A673 (cell line): ENCODE results near the gene TLDC2. TPM values are rescaled to one million over a fixed set of nuclear protein-coding genes. Genes with fewer than 3 reads are reported as not detected.
"Not testable (repeated sequence)": the region's sequence is repeated elsewhere in the genome, so short reads cannot be mapped to it uniquely, and the experiment has no call there.

Source experiments
- BruUV-seq: library from RNA; stranded (reverse); fragments of 400-500 nt; replicated peaks from 2 replicates; lab custom pipeline; 2021; lab: Mats Ljungman, UMichigan
- CTCF ChIA-PET: fragments of 300-600 bp; sonication (Branson Sonifier 250); formaldehyde crosslinking; loops from one replicate; lab custom pipeline; 2022; ENCODE audit warnings: antibody characterized with exemption; lab: Charles Lee
- POLR2A ChIA-PET: fragments of 300-600 bp; sonication (Branson Sonifier 250); formaldehyde crosslinking; loops from one replicate; lab custom pipeline; 2022; ENCODE audit warnings: antibody characterized with exemption; ENCODE audit not compliant: low non-redundant PET; lab: Charles Lee
- DNase-seq: peaks from one replicate; pipeline ENCODE4 v3.0.0-alpha.2; 2015; ENCODE audit warnings: low spot score
- H3K27ac ChIP-seq: fragments of 200-600 bp; sonication (generic); 2 replicates; pipeline ENCODE4 v1.5.1; 2016; ENCODE audit warnings: mixed run types, low read depth, mild to moderate bottlenecking, mixed read lengths, antibody characterized with exemption, low read length; ENCODE audit not compliant: poor library complexity, severe bottlenecking
- H3K27me3 ChIP-seq: fragments of 200-600 bp; sonication (generic); replicated peaks from 2 replicates; pipeline ENCODE4 v1.6.1; 2017; ENCODE audit warnings: mixed run types, low read depth, mild to moderate bottlenecking, mixed read lengths, antibody characterized with exemption, low read length; ENCODE audit not compliant: insufficient read depth, poor library complexity
- H3K36me3 ChIP-seq: fragments of 200-600 bp; sonication (generic); 2 replicates; pipeline ENCODE4 v1.6.1; 2016; ENCODE audit warnings: mixed run types, mild to moderate bottlenecking, mixed read lengths, antibody characterized with exemption, low read length; ENCODE audit not compliant: insufficient read depth, poor library complexity, severe bottlenecking
- H3K4me1 ChIP-seq: fragments of 200-600 bp; sonication (generic); 2 replicates; pipeline ENCODE4 v1.6.1; 2017; ENCODE audit warnings: mixed run types, mild to moderate bottlenecking, mixed read lengths, antibody characterized with exemption, low read length; ENCODE audit not compliant: insufficient read depth, poor library complexity, severe bottlenecking
- H3K4me3 ChIP-seq: fragments of 200-600 bp; sonication (generic); 2 replicates; pipeline ENCODE4 v1.5.1; 2016; ENCODE audit warnings: low read depth, mixed run types, mild to moderate bottlenecking, mixed read lengths, low read length; ENCODE audit not compliant: poor library complexity, severe bottlenecking
- H3K9me3 ChIP-seq: fragments of 200-600 bp; sonication (generic); 2 replicates; pipeline ENCODE4 v1.6.1; 2016; ENCODE audit warnings: mixed run types, low read depth, mild to moderate bottlenecking, mixed read lengths, antibody characterized with exemption, low read length; ENCODE audit not compliant: poor library complexity, severe bottlenecking
- CTCF ChIP-seq: fragments of 300-800, 200-600 bp; sonication (generic); conservative IDR thresholded peaks from 2 replicates; pipeline ENCODE4 v1.5.1; 2017; ENCODE audit warnings: low read depth, mild to moderate bottlenecking, antibody characterized with exemption, low read length, moderate library complexity, mixed read lengths
- EZH2 ChIP-seq: fragments of 200-600 bp; sonication (generic); IDR thresholded peaks from 2 replicates; pipeline ENCODE4 v1.6.1; 2017; ENCODE audit warnings: borderline replicate concordance, low read depth, mild to moderate bottlenecking, mixed read lengths, antibody characterized with exemption, low read length; ENCODE audit not compliant: poor library complexity, severe bottlenecking
- intact Hi-C: fragments of 100-400 bp; cut with micrococcal nuclease; formaldehyde crosslinking; loops from one replicate; pipeline ENCODE4 v1.10.0; 2022; ENCODE audit not compliant: unreplicated experiment
- total RNA-seq: library from RNA; stranded (reverse); gene quantifications from 2 replicates; pipeline ENCODE4 v1.2.3, GENCODE V29; 2021

The TLDC2 gene
- total RNA-seq, 1 experiment from 2014 or later: not detected

GRCh38 chr20:36872852-36873251, 3.1 kb upstream of the TLDC2 start:
- no TSS peak for BruUV-seq
- H3K9me3 ChIP-seq: no peaks in the 10 kb centered on the region
- H3K27ac ChIP-seq: no peak overlapping the region
- H3K4me1 ChIP-seq: no peaks in the 10 kb centered on the region
- no peaks in the 10 kb centered on the region for H3K36me3 ChIP-seq
- intact Hi-C loops: no loop called here
- ChIA-PET POLR2A (no interaction called here), CTCF (interaction anchor here (1.0 kb wide), 1 partner anchor 10 kb away, joined by 3 read pairs; a partner anchor contains a TSS)
- TF ChIP-seq EZH2 (no peak), CTCF (no peak)
- no peak for DNase-seq
- H3K27me3 ChIP-seq: no peaks in the 10 kb centered on the region
- H3K4me3 ChIP-seq: no peak overlapping the region

GRCh38 chr20:36873498-36874189, 2.3 kb upstream of the TLDC2 start:
- TF ChIP-seq EZH2 (no peak), CTCF (no peak)
- no peak for DNase-seq
- Histone ChIP-seq H3K36me3 (no peaks in the 10 kb centered on the region), H3K27me3 (no peaks in the 10 kb centered on the region), H3K9me3 (no peaks in the 10 kb centered on the region), H3K4me1 (no peaks in the 10 kb centered on the region), H3K4me3 (no peak overlapping the region), H3K27ac (no peak overlapping the region)
- intact Hi-C loops: no loop called here
- CTCF ChIA-PET: no interaction called here
- POLR2A ChIA-PET: no interaction called here
- BruUV-seq: no TSS peak

DNA sequence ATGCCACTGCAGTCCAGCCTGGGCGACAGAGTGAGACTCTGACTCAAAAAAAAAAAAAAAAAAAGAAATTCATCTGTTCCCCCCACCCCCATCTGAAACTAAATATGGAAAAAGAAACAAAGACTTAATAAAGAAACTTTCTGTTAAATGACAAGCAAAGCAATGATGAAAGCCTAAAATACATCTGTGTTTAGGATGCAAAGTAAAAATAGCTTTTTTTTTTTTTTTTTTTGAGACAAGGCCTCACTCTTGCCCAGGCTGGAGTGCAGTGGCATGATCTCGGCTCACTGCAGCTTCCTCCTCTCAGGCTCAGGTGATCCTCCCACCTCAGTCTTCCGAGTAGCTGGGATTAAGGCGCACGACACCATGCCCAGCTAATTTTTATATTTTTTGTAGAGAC, 845 bp upstream of the TLDC2 start:
- H3K27me3 ChIP-seq, intact Hi-C loops, H3K27ac ChIP-seq, DNase-seq, POLR2A ChIA-PET, H3K9me3 ChIP-seq, H3K36me3 ChIP-seq, BruUV-seq, H3K4me1 ChIP-seq, H3K4me3 ChIP-seq, CTCF ChIA-PET: not testable (repeated sequence)

GRCh38 chr20:36876473-36876833, 515 bp downstream of the TLDC2 start:
- Histone ChIP-seq H3K36me3 (no peaks in the 10 kb centered on the region), H3K9me3 (no peaks in the 10 kb centered on the region), H3K4me3 (no peak overlapping the region), H3K4me1 (no peaks in the 10 kb centered on the region), H3K27ac (no peak overlapping the region), H3K27me3 (no peaks in the 10 kb centered on the region)
- intact Hi-C loops: no loop called here
- no peak for DNase-seq
- ChIA-PET CTCF (no interaction called here), POLR2A (no interaction called here)
- no peak for TF ChIP-seq EZH2
- TF ChIP-seq CTCF: no peak
- BruUV-seq: no TSS peak
